GM19328 (cell line): Measurements from ENCODE around the gene OPCML.

Experiments used
- ATAC-seq: cut with Tn5 transposase; IDR thresholded peaks from one replicate; pipeline ENCODE4 v1.9.1; 2021; ENCODE audit warnings: mild to moderate bottlenecking, moderate library complexity; ENCODE audit not compliant: unreplicated experiment

OPCML gene

GRCh38 chr11:132601875-132602274 lies 930.4 kb downstream of the OPCML start:
- ATAC-seq = no peak

- ATAC-seq = no peak
Measured at GRCh38 chr11:132595711-132596134, 936.6 kb downstream of the OPCML start.

GRCh38 chr11:132595246-132595645 lies 937.1 kb downstream of the OPCML start:
- ATAC-seq = no peak

GRCh38 chr11:132590986-132591385 lies 941.3 kb downstream of the OPCML start:
- ATAC-seq = no peak

- no peak for ATAC-seq
Measured at GRCh38 chr11:132590554-132590953, 941.7 kb downstream of the OPCML start.

- ATAC-seq = no peak
Measured at GRCh38 chr11:132589791-132590190, 942.5 kb downstream of the OPCML start.

GRCh38 chr11:132588366-132588765 lies 943.9 kb downstream of the OPCML start:
- no peak for ATAC-seq

- no peak for ATAC-seq
Measured at GRCh38 chr11:132587716-132588115, 944.6 kb downstream of the OPCML start.

GRCh38 chr11:132586801-132587200 lies 945.5 kb downstream of the OPCML start:
- no peak for ATAC-seq

- ATAC-seq = no peak
Measured at GRCh38 chr11:132579634-132580327, 952.5 kb downstream of the OPCML start.

- no peak for ATAC-seq
Measured at GRCh38 chr11:132579136-132579535, 953.2 kb downstream of the OPCML start.

- no peak for ATAC-seq
Measured at GRCh38 chr11:132578580-132578979, 953.7 kb downstream of the OPCML start.

GRCh38 chr11:132576706-132577105 lies 955.6 kb downstream of the OPCML start:
- no peak for ATAC-seq

- no peak for ATAC-seq
Measured at GRCh38 chr11:132564091-132564885, 968.0 kb downstream of the OPCML start.

- ATAC-seq = no peak
Measured at GRCh38 chr11:132563050-132563449, 969.3 kb downstream of the OPCML start.

GRCh38 chr11:132561937-132562336 lies 970.4 kb downstream of the OPCML start:
- ATAC-seq = no peak

- no peak for ATAC-seq
Measured at GRCh38 chr11:132559331-132560036, 972.8 kb downstream of the OPCML start.

GRCh38 chr11:132556316-132556715 lies 976.0 kb downstream of the OPCML start:
- no peak for ATAC-seq

GRCh38 chr11:132555617-132556016 lies 976.7 kb downstream of the OPCML start:
- no peak for ATAC-seq

- no peak for ATAC-seq
Measured at GRCh38 chr11:132551016-132551415, 981.3 kb downstream of the OPCML start.

- no peak for ATAC-seq
Measured at GRCh38 chr11:132549561-132549960, 982.7 kb downstream of the OPCML start.

GRCh38 chr11:132549001-132549400 lies 983.3 kb downstream of the OPCML start:
- no peak for ATAC-seq
